HepG2 (cell line): ENCODE data around the gene SPN. TPM values are rescaled to one million over a fixed set of nuclear protein-coding genes. Genes with fewer than 3 reads are reported as not detected.
A peak's percentile ranks its signal among the peaks of the same experiment; 100 is the strongest.

Experiments used
- ATAC-seq: fragments of 200-7000 bp; cut with Tn5 transposase; 3 replicates; pipeline ENCODE4 v1.9.1; 2020; ENCODE audit warnings: mild to moderate bottlenecking, moderate library complexity
- BruUV-seq: library from RNA; stranded (reverse); fragments of 400-500 nt; replicated peaks from 2 replicates; lab custom pipeline; 2021; lab: Mats Ljungman, UMichigan
- CTCF ChIA-PET: fragments of 300-600 bp; formaldehyde crosslinking; extraction: SDS; loops from one replicate; lab custom pipeline; 2021; ENCODE audit warnings: low total read pairs, inconsistent platforms, low intra/inter-chr PET ratio; lab: Yijun Ruan, JAX
- POLR2A ChIA-PET: fragments of 350-600 bp; sonication (Branson Sonifier 250); formaldehyde crosslinking; loops from one replicate; lab custom pipeline; 2020; ENCODE audit warnings: antibody characterized with exemption, inconsistent platforms; lab: Yijun Ruan, JAX
- DNase-seq: peaks from one replicate; pipeline ENCODE4 v3.0.0-alpha.2; 2015; ENCODE audit warnings: low spot score
- FAIRE-seq: peaks from 3 replicates; lab custom pipeline; 2011; peaks lifted over from hg19 to GRCh38; lab: Jason Lieb, UNC
- H2AFZ ChIP-seq: one replicate; pipeline ENCODE4 v1.6.1; 2011; ENCODE audit warnings: low read length, inconsistent platforms
- H3K27ac ChIP-seq: fragments of 300-600 bp; 3 replicates; pipeline ENCODE4 v1.8.0; 2011; ENCODE audit warnings: mixed run types, mild to moderate bottlenecking, mixed read lengths, low read length, inconsistent platforms; ENCODE audit not compliant: insufficient read depth; ENCODE audit errors: extremely low read length
- H3K27me3 ChIP-seq, 2 experiments: fragments of 200-600 bp in 1 of 2; 2 replicates in 1 of 2; 3 replicates in 1 of 2; pipeline versions ENCODE4 v1.6.0 to v1.8.0; 2011; ENCODE audit warnings: low read length in 2 of 2, mild to moderate bottlenecking in 2 of 2, moderate library complexity in 2 of 2, inconsistent platforms in 1 of 2; ENCODE audit not compliant: insufficient read depth in 2 of 2, control insufficient read depth in 1 of 2
- H3K36me3 ChIP-seq, 2 experiments: fragments of 200-600 bp in 1 of 2; replicated peaks in 1 of 2; 2 replicates in 1 of 2; 3 replicates in 1 of 2; pipeline versions ENCODE4 v1.5.1 to v1.8.0; 2011; ENCODE audit warnings: low read length in 2 of 2, inconsistent platforms in 1 of 2; ENCODE audit not compliant: insufficient read depth in 2 of 2, control insufficient read depth in 1 of 2
- H3K4me1 ChIP-seq: 2 replicates; pipeline ENCODE4 v1.5.1; 2012; ENCODE audit warnings: low read length, inconsistent platforms; ENCODE audit not compliant: insufficient read depth
- H3K4me2 ChIP-seq: 2 replicates; pipeline ENCODE4 v1.6.0; 2011; ENCODE audit warnings: low read depth, low read length, inconsistent platforms
- H3K4me3 ChIP-seq, 3 experiments: fragments of 200-600 bp in 1 of 3; sonication (generic), shearing (Covaris generic) in 1 of 3; replicated peaks in 1 of 3; 2 replicates each; pipeline ENCODE4 v1.5.1; 2011 to 2016; ENCODE audit warnings: low read length in 3 of 3, inconsistent platforms in 2 of 3, low read depth in 2 of 3, mild to moderate bottlenecking in 2 of 3, control low read depth in 1 of 3, mixed read lengths in 1 of 3; ENCODE audit not compliant: insufficient read depth in 1 of 3
- H3K79me2 ChIP-seq: one replicate; pipeline ENCODE4 v1.6.1; 2011; ENCODE audit warnings: low read length, inconsistent platforms; ENCODE audit not compliant: insufficient read depth
- H3K9ac ChIP-seq: 2 replicates; pipeline ENCODE4 v1.6.0; 2011; ENCODE audit warnings: mild to moderate bottlenecking, low read depth, low read length, inconsistent platforms; ENCODE audit not compliant: insufficient read depth
- H3K9me3 ChIP-seq: 2 replicates; pipeline ENCODE4 v1.5.1; 2012; ENCODE audit warnings: mild to moderate bottlenecking, low read length
- H4K20me1 ChIP-seq: 2 replicates; pipeline ENCODE4 v1.6.0; 2011; ENCODE audit warnings: inconsistent platforms, mild to moderate bottlenecking, low read length, moderate library complexity; ENCODE audit not compliant: insufficient read depth
- FOXO4 ChIP-seq: sonication (generic); formaldehyde crosslinking; conservative IDR thresholded peaks from 2 replicates; pipeline ENCODE4 v1.8.1; 2023; ENCODE audit warnings: missing genetic modification reagents
- PAF1 ChIP-seq: IDR thresholded peaks from 2 replicates; pipeline ENCODE4 v1.6.1; 2016; ENCODE audit warnings: missing genetic modification reagents, missing compliant biosample characterization
- ZBTB33 ChIP-seq: sonication (generic); formaldehyde crosslinking; IDR thresholded peaks from 2 replicates; pipeline ENCODE4 v1.4.0; 2020; ENCODE audit warnings: missing genetic modification reagents
- ZBTB7B ChIP-seq: sonication (generic); formaldehyde crosslinking; IDR thresholded peaks from 2 replicates; pipeline ENCODE4 v1.4.0; 2020; ENCODE audit warnings: missing genetic modification reagents
- ZFX ChIP-seq: sonication (generic); formaldehyde crosslinking; IDR thresholded peaks from 2 replicates; pipeline ENCODE4 v1.4.0; 2020; ENCODE audit warnings: mild to moderate bottlenecking, low read depth, missing genetic modification reagents, moderate library complexity
- ZNF274 ChIP-seq: sonication (generic); formaldehyde crosslinking; IDR thresholded peaks from 2 replicates; pipeline ENCODE4 v1.5.1; 2020; ENCODE audit warnings: mild to moderate bottlenecking, missing genetic modification reagents
- ZNF644 ChIP-seq: IDR thresholded peaks from 2 replicates; pipeline ENCODE4 v1.6.1; 2016; ENCODE audit warnings: low read depth
- ZNF687 ChIP-seq: sonication (generic); formaldehyde crosslinking; IDR thresholded peaks from 2 replicates; pipeline ENCODE4 v1.5.1; 2020; ENCODE audit warnings: mild to moderate bottlenecking, missing genetic modification reagents, moderate library complexity
- ZNF768 ChIP-seq: sonication (generic); formaldehyde crosslinking; IDR thresholded peaks from 2 replicates; pipeline ENCODE4 v1.4.0; 2020; ENCODE audit warnings: missing genetic modification reagents
- ZNF770 ChIP-seq: sonication (generic); formaldehyde crosslinking; IDR thresholded peaks from 2 replicates; pipeline ENCODE4 v1.5.0; 2020; ENCODE audit warnings: mild to moderate bottlenecking, missing genetic modification reagents
- WGBS: methylation state at CpG from one replicate; pipeline ENCODE4 v1.1.6; 2017; ENCODE audit warnings: low lambda C conversion rate; 5-methylcytosine and 5-hydroxymethylcytosine counted together
- in situ Hi-C: cut with HindIII; loops from 2 replicates; pipeline ENCODE4 v1.10.0; 2017; ENCODE audit warnings: low pct_unique_long_range_greater_than_20kb; ENCODE audit not compliant: extremely low pct_ligation_motif_present
- intact Hi-C: fragments of 100-400 bp; cut with micrococcal nuclease; formaldehyde crosslinking; loops from one replicate; pipeline ENCODE4 v1.10.0; 2022; ENCODE audit not compliant: unreplicated experiment
- polyA plus RNA-seq, 8 experiments: library from polyadenylated mRNA; depleted of rRNA in 3 of 8; stranded (reverse) in 7 of 8; unstranded in 1 of 8; fragments of >200 nt; fragmentation: Illumina TruSeq in 4 of 8; extraction: Trizol in 4 of 8; gene quantifications; 2 replicates each; pipeline versions ENCODE4 v1.2.1 to v1.2.3, GENCODE V29; 2011 to 2016; ENCODE audit warnings: low read depth in 4 of 8, missing spikeins in 1 of 8, mixed read lengths in 1 of 8; ENCODE audit not compliant: insufficient read depth in 1 of 8
- total RNA-seq, 5 experiments: library from RNA; depleted of rRNA; stranded (reverse); fragments of >200 nt; fragmentation: Illumina TruSeq; extraction: Trizol; gene quantifications; 2 replicates each; pipeline ENCODE4 v1.2.3, GENCODE V29; 2016; ENCODE audit warnings: low read depth in 1 of 5

The SPN gene
- total and polyA plus RNA-seq, 2 of the 13 experiments (the other 11 are each of a cell fraction or from before 2014, with no cell fraction given) = 0.22 to 1.6 TPM

- Histone ChIP-seq H3K4me1 (peaks cover 48% of the 10 kb centered on the region), H3K27ac (no peak overlapping the region), H3K79me2 (no peaks in the 10 kb centered on the region), H2AFZ (no peak overlapping the region), H3K4me2 (peak overlapping the region; percentile 53; the same call in 1 of the 2 replicates), H3K9ac (no peak overlapping the region), H3K27me3 (no peaks in the 10 kb centered on the region), H3K4me3 (no peak overlapping the region), H3K9me3 (no peaks in the 10 kb centered on the region), H3K36me3 (no peaks in the 10 kb centered on the region), H4K20me1 (no peaks in the 10 kb centered on the region)
- no TSS peak for BruUV-seq
- CTCF ChIA-PET = no interaction called here
- in situ Hi-C loops (no loop called here), intact Hi-C loops (no loop called here)
- POLR2A ChIA-PET = interaction anchor here (2.3 to 6.6 kb wide), 2 partner anchors 7 to 26 kb away, joined by 9 to 31 read pairs; partner anchors contain the start of gene QPRT
- TF ChIP-seq ZBTB33 (CRISPR knock-in tag) (peak; percentile 21; the same call in 1 of the 2 replicates), ZFX (CRISPR knock-in tag) (0 out of 2 replicates have a peak, but pooled peaks have one; percentile 15), ZBTB7B (0 out of 2 replicates have a peak, but pooled peaks have one; percentile 24), ZNF770 (CRISPR knock-in tag) (0 out of 2 replicates have a peak, but pooled peaks have one; percentile 16), ZNF687 (CRISPR knock-in tag) (0 out of 2 replicates have a peak, but pooled peaks have one; percentile 14), ZNF644 (no peak), ZNF274 (CRISPR knock-in tag) (0 out of 2 replicates have a peak, but pooled peaks have one; percentile 31), FOXO4 (0 out of 2 replicates have a peak, but pooled peaks have one; percentile 9), PAF1 (CRISPR knock-in tag) (no peak), ZNF768 (CRISPR knock-in tag) (0 out of 2 replicates have a peak, but pooled peaks have one; percentile 29)
- ATAC-seq = peak; percentile 24; the same call in 1 of the 3 replicates
- WGBS = 13% methylated on average over 12 of the region's 12 CpGs
- no peak for FAIRE-seq
- no peak for DNase-seq
Measured at GRCh38 chr16:29653471-29653870, 9.6 kb upstream of the SPN start.
